Stimulated activated CD4-positive, alpha-beta T cell treated with anti-CD3 and anti-CD28 coated beads, Interleukin-2, amount 100 ng/mL, for 4 hours (primary cell): Measurements from ENCODE around the gene DNAJC10.

Source experiments
- DNase-seq: peaks from one replicate; pipeline ENCODE4 v3.0.0-alpha.2; 2020; ENCODE audit warnings: low read depth

The DNAJC10 gene

GRCh38 chr2:182834293-182834692, 118.2 kb downstream of the DNAJC10 start:
- DNase-seq = no peak

- no peak for DNase-seq
These were observed 120.4 kb downstream of the DNAJC10 start for GRCh38 chr2:182836451-182836850.
